NOMO-1 treated with DMSO at 0.1 percent for 48 hours (cell line): ENCODE data around the gene CEACAM16.
"Not testable (repeated sequence)": the region's sequence is repeated elsewhere in the genome, so short reads cannot be mapped to it uniquely, and the experiment has no call there.

Experiments used
- DNase-seq: peaks from one replicate; lab custom pipeline; 2025; ENCODE audit not compliant: unreplicated experiment; lab: John Stamatoyannopoulos, UW

CEACAM16 gene

GRCh38 chr19:44698492-44699201 is at the start of gene CEACAM16:
Gene CEACAM16, plus strand, starts transcription at chr19:44699151. Its CDS starts 2,306 bp downstream, at chr19:44701457.
- DNase-seq: no peak

GRCh38 chr19:44649578-44650145 is 49.3 kb upstream of the CEACAM16 start:
- DNase-seq: no peak

GRCh38 chr19:44653343-44653742 is 45.6 kb upstream of the CEACAM16 start:
- DNase-seq: no peak

GRCh38 chr19:44653977-44654774 is 44.8 kb upstream of the CEACAM16 start:
- DNase-seq: peak; percentile 50

GRCh38 chr19:44657211-44657921 is 41.6 kb upstream of the CEACAM16 start:
- DNase-seq: peak; percentile 42

- no peak for DNase-seq
Measured at GRCh38 chr19:44658069-44658733, 40.8 kb upstream of the CEACAM16 start.

GRCh38 chr19:44660081-44660480 is 38.9 kb upstream of the CEACAM16 start:
- no peak for DNase-seq

- no peak for DNase-seq
Measured at GRCh38 chr19:44661205-44661604, 37.7 kb upstream of the CEACAM16 start.

- no peak for DNase-seq
Measured at GRCh38 chr19:44661904-44662303, 37.0 kb upstream of the CEACAM16 start.

GRCh38 chr19:44662691-44663385 is 36.1 kb upstream of the CEACAM16 start:
- DNase-seq: no peak

- no peak for DNase-seq
Measured at GRCh38 chr19:44663996-44664395, 35.0 kb upstream of the CEACAM16 start.

GRCh38 chr19:44664976-44665375 is 34.0 kb upstream of the CEACAM16 start:
- DNase-seq: no peak

- peak; percentile 10 for DNase-seq
Measured at GRCh38 chr19:44666852-44667556, 31.9 kb upstream of the CEACAM16 start.

- no peak for DNase-seq
Measured at GRCh38 chr19:44668985-44669764, 29.8 kb upstream of the CEACAM16 start.

- not testable (repeated sequence) for DNase-seq
Measured at GRCh38 chr19:44670027-44670426, 28.9 kb upstream of the CEACAM16 start.

- DNase-seq: no peak
Measured at GRCh38 chr19:44671400-44671799, 27.6 kb upstream of the CEACAM16 start, which contains the start of gene CEACAM19. Gene CEACAM19, plus strand, starts transcription at chr19:44671482. Its CDS starts 450 bp downstream, at chr19:44671932.

GRCh38 chr19:44672226-44672625 is 26.7 kb upstream of the CEACAM16 start:
- DNase-seq: no peak

GRCh38 chr19:44673510-44673909 is 25.4 kb upstream of the CEACAM16 start:
- DNase-seq: no peak

- DNase-seq: no peak
Measured at GRCh38 chr19:44675521-44675920, 23.4 kb upstream of the CEACAM16 start.
